ENCODE data around the gene IPPK. TPM values are rescaled to one million over a fixed set of nuclear protein-coding genes. Genes with fewer than 3 reads are reported as not detected.

Gene IPPK
- total RNA-seq, 2 experiments from 2014 or later = 9.6 to 10.9 TPM

DNA sequence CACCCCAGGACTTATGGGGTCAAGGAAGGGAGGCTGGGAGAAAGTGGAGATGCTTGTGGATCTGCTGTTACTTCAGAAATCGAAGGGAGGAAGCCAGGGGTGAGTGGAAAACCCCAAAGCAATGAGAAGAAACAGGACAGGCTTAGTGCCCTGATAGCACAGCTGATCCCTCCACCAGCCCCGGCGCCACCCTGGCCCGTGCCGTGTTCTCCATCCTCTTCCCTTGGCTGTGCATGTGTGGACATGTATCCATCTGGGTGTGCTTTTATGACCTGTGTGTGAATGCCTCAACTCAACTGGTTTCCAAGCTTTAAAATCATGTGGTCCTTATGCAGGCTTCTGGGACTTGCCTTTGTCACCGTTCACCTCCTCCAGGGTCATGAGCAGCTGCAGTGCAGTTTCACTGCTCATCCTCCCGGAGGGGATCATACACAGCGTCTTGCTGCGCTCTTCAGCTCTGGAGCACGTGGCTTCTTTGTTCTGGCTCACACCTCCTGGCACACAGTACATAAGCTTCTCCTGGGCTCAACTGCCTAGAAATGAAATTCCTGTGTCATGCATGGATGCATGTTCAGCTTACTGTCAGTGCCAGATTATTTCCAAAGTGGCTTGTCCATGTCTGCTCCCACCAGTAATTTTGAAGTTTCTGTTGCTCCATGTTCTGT, 58.2 kb downstream of the IPPK start:
- Mint-ChIP-seq H3K9me3 (no peaks in the 10 kb centered on the region), H3K36me3 (ENCODE audit: low read depth) (peaks cover 33% of the 10 kb centered on the region), H3K4me1 (no peaks in the 10 kb centered on the region), H3K4me3 (no peak overlapping the region), H3K27me3 (no peaks in the 10 kb centered on the region), H3K27ac (no peak overlapping the region)
- CTCF ChIA-PET = no interaction called here
- POLR2A ChIA-PET = no interaction called here
- DNase-seq = no peak

DNA sequence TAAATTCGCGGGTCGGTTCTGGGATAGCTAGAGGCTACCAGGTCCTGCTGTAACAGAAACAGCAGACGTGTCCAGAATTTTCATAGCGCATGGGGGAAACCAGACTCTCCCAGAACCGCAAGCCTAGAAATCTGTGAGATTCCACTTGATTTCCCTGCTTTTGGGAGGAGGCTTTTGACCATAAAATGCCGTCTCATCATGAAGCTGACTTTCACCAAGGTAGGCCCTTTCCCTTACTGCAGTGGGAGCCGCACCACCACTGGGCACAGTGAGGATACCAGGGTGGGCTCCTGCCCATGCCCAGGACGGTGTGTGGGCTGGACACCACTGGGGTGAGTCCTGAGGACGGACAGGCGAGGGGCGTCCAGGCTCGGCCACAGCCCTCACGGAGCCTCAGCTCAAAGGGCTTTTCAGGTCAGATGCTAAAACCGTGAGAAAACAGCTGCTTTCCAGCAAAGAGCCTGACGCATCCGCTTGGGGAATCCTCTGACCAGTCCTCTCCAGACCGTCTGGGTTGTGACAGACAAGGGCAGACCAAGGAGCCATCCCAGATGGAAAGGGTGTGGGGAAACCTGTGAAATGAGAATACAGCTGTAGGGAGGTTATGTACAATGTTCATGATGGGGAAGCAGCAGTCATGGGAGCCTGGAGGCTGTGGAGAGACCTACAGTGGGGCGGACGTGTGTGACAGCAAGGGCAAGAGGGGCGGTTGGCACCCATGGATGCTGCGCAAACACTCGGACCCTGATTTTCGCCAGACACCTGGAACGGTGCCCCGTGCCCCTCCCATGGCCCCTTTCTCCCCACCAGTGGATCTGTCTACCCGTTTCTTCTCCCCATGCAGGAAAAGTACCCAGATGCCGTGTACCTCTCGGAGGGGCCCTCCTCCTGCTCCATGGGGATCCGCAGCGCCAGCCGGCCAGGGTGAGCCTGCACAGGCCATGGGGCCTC, 59.2 kb downstream of the IPPK start:
- no peak for DNase-seq
- Mint-ChIP-seq H3K4me1 (no peaks in the 10 kb centered on the region), H3K9me3 (no peaks in the 10 kb centered on the region), H3K4me3 (no peak overlapping the region), H3K27ac (no peak overlapping the region), H3K27me3 (no peaks in the 10 kb centered on the region), H3K36me3 (ENCODE audit: low read depth) (peaks cover 25% of the 10 kb centered on the region)
- POLR2A ChIA-PET = no interaction called here
- CTCF ChIA-PET = interaction anchor here (1.0 kb wide), 1 partner anchor 12 kb away, joined by 3 read pairs; no protein-coding TSS in a partner anchor

DNA sequence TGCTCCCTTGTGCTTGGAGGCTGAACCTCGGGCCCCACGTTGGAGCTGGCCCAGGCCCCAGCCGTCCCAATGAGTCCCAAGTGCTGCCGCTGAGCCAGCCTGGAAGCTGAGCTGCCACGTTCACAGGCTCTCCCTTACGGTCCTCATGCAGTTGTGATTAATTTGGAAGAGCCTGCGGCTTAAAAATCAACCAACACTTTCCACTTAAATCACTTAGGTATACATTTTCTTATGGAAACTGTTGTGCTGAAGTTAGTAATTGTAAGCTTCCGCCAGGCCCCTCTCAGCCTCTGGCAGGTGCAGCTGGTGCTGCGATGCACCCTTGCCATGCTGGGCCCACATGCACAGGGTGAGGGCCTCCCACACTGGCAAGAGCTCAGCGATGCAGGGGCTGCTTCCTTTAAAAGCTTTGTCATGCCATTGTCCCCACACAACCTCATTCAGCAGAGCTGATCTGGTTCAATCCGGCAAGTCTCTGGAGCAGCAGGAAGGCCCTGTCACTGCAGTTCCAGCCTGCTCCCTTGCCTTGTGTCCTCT, 61.0 kb downstream of the IPPK start:
- peaks cover 2% of the 10 kb centered on the region for H3K9me3 Mint-ChIP-seq
- no peak overlapping the region for H3K27ac Mint-ChIP-seq
- no peak for DNase-seq
- ChIA-PET POLR2A (no interaction called here), CTCF (no interaction called here)
- H3K36me3 Mint-ChIP-seq (ENCODE audit: low read depth) = peaks cover 17% of the 10 kb centered on the region
- no peaks in the 10 kb centered on the region for H3K27me3 Mint-ChIP-seq
- no peak overlapping the region for H3K4me3 Mint-ChIP-seq
- peaks cover 3% of the 10 kb centered on the region for H3K4me1 Mint-ChIP-seq

DNA sequence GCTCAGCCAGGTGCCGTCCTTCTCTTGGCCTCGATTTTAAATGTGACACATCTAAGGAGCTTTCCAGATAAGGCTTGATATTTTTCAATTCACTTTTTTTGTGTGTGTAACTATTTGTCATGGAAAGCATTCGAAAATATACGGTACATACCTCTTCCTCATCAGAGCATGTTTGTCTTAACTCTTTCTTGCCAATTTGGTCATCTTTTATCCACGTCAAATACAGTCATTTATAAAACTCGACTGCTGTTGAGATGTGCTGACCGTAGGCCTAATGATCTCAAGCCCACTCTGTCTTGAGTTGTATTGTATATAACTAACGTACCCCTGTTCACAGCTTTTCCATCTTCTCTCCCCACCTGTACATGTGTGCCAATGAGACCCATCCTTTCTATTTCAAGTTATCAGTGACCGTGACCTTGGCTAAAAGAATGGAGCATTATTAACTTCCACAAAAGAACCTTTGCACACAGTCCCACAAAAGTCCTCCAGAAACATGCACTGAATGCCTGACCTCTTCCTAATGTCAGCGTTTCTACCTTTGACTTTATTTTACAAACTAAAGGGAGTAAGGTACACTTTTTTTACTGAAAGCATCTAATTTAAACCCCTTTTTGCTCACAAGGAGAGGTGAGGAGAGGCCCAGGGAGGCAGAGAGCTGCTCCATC, 61.6 kb downstream of the IPPK start:
- Mint-ChIP-seq H3K27ac (no peak overlapping the region), H3K36me3 (ENCODE audit: low read depth) (peaks cover 19% of the 10 kb centered on the region), H3K4me3 (no peak overlapping the region), H3K9me3 (peaks cover 5% of the 10 kb centered on the region), H3K4me1 (peaks cover 3% of the 10 kb centered on the region), H3K27me3 (no peaks in the 10 kb centered on the region)
- CTCF ChIA-PET = no interaction called here
- DNase-seq = no peak
- POLR2A ChIA-PET = no interaction called here

DNA sequence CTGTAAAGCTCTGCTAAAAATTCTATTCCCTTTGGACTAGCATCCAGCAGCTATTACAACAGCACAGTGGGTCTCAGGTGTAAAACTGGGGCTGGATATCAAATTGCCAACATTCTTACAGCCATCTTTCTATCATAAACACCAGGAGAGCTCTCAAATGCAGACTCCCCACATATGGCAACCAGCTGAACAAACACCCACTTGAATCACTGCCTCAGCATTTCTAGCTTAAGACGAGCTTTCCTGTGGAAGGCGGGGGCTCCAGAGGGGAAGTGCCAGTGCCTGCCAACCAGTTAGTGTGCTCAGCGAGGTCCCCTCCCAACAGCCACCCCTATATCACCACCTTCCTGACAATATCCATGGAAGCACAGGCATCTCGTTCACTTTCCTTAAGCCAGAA, 62.2 kb downstream of the IPPK start:
- CTCF ChIA-PET = no interaction called here

DNA sequence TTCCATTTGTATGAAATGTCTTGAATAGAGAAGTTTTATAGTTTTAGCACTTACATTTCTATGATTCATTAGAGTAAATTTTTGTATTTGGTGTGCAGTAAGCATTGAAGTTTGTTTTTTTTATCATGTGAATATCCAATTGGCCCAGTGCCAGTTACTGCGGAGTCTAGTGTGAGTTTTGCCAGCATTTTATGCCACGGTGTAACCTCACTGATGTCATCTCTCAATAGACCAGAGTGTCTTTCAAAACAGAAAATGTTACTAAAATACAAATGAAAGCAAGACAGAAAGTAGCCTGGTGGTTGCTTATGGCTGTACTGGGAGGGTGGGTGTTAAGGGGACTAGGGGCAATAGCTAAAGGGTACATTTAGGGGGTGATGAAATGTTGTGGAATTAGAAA, 62.8 kb downstream of the IPPK start:
- Mint-ChIP-seq H3K9me3 (peaks cover 5% of the 10 kb centered on the region), H3K36me3 (ENCODE audit: low read depth) (peaks cover 16% of the 10 kb centered on the region), H3K4me1 (peaks cover 3% of the 10 kb centered on the region), H3K27me3 (no peaks in the 10 kb centered on the region), H3K27ac (no peak overlapping the region), H3K4me3 (no peak overlapping the region)
- ChIA-PET CTCF (no interaction called here), POLR2A (interaction anchor here (0.5 kb wide), 1 partner anchor 482 kb away, joined by 3 read pairs; no protein-coding TSS in a partner anchor)
- DNase-seq = no peak

More for the DNA sequence above, 62.2 kb downstream of the IPPK start:
- peaks cover 5% of the 10 kb centered on the region for H3K9me3 Mint-ChIP-seq
- H3K4me3 Mint-ChIP-seq = no peak overlapping the region
- DNase-seq = no peak
- POLR2A ChIA-PET = interaction anchor here (0.5 kb wide), 1 partner anchor 482 kb away, joined by 3 read pairs; no protein-coding TSS in a partner anchor
- no peaks in the 10 kb centered on the region for H3K27me3 Mint-ChIP-seq
- H3K27ac Mint-ChIP-seq = no peak overlapping the region
- H3K4me1 Mint-ChIP-seq = peaks cover 3% of the 10 kb centered on the region
- H3K36me3 Mint-ChIP-seq (ENCODE audit: low read depth) = peaks cover 20% of the 10 kb centered on the region

DNA sequence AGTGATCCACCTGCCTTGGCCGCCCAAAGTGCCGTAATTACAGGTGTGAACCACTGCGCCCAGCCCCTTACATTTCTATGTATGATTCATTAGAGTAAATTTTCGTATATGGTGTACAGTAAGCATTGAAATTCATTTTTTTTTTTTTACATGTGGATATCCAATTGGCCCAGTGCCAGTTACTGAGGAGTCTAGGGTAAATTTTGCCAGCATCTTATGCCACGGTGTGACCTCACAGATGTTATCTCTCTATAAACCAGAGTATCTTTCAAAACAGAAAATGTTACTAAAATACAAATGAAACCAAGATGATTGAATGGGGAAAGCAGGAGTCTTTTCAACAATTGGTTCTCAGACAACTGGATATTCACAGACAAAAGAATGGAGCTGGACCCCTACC, 64.7 kb downstream of the IPPK start:
- Mint-ChIP-seq H3K4me3 (no peak overlapping the region), H3K4me1 (peaks cover 3% of the 10 kb centered on the region), H3K27ac (no peak overlapping the region), H3K36me3 (ENCODE audit: low read depth) (peaks cover 6% of the 10 kb centered on the region), H3K27me3 (no peaks in the 10 kb centered on the region), H3K9me3 (peaks cover 5% of the 10 kb centered on the region)
- CTCF ChIA-PET = no interaction called here
- POLR2A ChIA-PET = no interaction called here
- no peak for DNase-seq

DNA sequence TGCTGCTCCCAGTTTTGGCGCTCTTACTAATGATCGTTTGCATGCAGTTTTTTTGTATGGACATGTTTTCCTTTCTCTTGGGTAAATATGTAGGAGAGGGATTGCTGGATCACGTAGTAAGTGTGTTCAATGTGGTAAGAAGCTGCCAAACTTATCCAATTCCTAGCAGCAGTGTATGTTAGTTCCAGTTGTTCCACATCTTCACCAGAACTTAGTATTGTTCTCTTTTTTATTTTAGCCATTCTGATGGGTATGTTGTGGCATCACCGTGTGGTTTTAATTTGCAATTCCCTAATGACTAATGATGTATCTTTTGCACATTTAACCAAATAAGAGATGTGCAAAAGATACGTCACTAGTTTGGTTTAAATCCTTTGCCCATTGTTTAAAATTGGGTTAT, 65.9 kb downstream of the IPPK start:
- H3K27me3 Mint-ChIP-seq = no peaks in the 10 kb centered on the region

DNA sequence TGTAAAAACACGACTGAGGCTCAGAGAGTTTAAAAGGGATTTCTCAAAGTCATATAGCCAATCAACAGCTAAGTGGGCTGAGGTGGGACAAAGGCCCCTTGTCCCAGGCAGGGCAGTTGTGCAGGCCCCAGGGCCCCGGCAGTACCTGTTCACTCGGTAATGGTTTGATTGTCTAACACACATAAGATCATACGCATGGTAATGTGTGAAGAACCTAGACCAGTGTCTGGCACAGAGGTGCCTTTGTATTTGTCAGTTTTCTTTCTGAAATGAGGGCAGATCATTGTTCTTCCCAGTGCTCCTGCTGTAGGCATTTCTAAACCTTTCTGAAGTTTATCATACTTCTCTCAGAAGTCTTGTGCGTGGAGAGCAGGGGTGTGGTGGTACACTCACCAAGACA, 66.8 kb downstream of the IPPK start:
- H3K9me3 Mint-ChIP-seq = peaks cover 5% of the 10 kb centered on the region
- no peaks in the 10 kb centered on the region for H3K27me3 Mint-ChIP-seq
- no peak overlapping the region for H3K4me3 Mint-ChIP-seq
- H3K4me1 Mint-ChIP-seq = peaks cover 3% of the 10 kb centered on the region
- peaks cover 6% of the 10 kb centered on the region for H3K36me3 Mint-ChIP-seq (ENCODE audit: low read depth)
- H3K27ac Mint-ChIP-seq = no peak overlapping the region
- POLR2A ChIA-PET = no interaction called here
- CTCF ChIA-PET = no interaction called here
- DNase-seq = no peak

More for the DNA sequence above, 65.9 kb downstream of the IPPK start:
- Mint-ChIP-seq H3K36me3 (ENCODE audit: low read depth) (peaks cover 6% of the 10 kb centered on the region), H3K27ac (no peak overlapping the region), H3K4me1 (peaks cover 3% of the 10 kb centered on the region), H3K4me3 (no peak overlapping the region), H3K9me3 (peaks cover 5% of the 10 kb centered on the region)
- ChIA-PET POLR2A (no interaction called here), CTCF (interaction anchor here (0.6 kb wide), 1 partner anchor 882 kb away, joined by 4 read pairs; no protein-coding TSS in a partner anchor)
- DNase-seq = no peak

DNA sequence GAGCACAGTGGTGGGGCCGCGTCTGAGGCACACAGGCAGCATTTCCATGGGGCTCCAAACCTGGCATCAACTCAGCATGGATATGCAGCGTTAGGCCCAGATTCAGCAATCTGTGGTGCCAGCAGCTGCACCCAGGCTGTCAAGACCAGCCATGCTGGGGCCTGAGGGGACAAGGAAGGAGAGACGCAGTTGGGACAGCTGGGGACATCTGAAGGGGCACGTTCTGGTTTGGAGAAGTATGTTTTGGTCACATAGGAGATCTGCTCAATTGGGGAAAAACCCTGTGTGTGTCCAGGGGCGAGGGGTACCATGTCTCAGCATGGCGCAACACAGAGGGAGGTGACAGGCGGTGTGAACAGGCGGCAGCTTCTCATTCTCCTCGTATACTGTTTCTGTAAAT, 67.5 kb downstream of the IPPK start:
- Mint-ChIP-seq H3K36me3 (ENCODE audit: low read depth) (peaks cover 6% of the 10 kb centered on the region), H3K9me3 (peaks cover 5% of the 10 kb centered on the region), H3K4me1 (peaks cover 3% of the 10 kb centered on the region), H3K27me3 (no peaks in the 10 kb centered on the region), H3K4me3 (no peak overlapping the region), H3K27ac (no peak overlapping the region)
- POLR2A ChIA-PET = no interaction called here
- no peak for DNase-seq
- CTCF ChIA-PET = interaction anchor here (1.3 kb wide), 1 partner anchor 461 kb away, joined by 3 read pairs; no protein-coding TSS in a partner anchor

DNA sequence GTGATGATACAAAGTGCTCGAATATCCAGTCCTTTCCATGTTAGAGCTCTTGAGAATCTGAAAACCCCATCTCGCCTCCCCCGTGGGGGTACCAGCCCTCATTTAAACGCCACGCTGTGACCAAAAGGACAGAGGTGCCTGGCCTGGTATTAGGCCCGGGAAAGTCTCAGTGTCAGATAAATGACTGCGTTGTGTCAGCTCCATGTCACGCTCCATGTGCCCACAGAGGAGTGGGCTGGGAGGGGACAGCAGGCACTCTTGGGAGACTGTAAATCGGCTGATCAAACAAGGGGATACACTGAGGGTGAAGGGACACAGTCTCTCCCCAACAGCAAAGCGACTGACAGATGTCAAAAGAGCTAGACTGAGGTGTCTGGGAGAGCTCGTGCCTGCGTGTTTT, 68.5 kb downstream of the IPPK start:
- CTCF ChIA-PET = interaction anchor here (1.3 to 1.8 kb wide), 2 partner anchors 16 to 461 kb away, joined by 3 to 5 read pairs; no protein-coding TSS in a partner anchor

DNA sequence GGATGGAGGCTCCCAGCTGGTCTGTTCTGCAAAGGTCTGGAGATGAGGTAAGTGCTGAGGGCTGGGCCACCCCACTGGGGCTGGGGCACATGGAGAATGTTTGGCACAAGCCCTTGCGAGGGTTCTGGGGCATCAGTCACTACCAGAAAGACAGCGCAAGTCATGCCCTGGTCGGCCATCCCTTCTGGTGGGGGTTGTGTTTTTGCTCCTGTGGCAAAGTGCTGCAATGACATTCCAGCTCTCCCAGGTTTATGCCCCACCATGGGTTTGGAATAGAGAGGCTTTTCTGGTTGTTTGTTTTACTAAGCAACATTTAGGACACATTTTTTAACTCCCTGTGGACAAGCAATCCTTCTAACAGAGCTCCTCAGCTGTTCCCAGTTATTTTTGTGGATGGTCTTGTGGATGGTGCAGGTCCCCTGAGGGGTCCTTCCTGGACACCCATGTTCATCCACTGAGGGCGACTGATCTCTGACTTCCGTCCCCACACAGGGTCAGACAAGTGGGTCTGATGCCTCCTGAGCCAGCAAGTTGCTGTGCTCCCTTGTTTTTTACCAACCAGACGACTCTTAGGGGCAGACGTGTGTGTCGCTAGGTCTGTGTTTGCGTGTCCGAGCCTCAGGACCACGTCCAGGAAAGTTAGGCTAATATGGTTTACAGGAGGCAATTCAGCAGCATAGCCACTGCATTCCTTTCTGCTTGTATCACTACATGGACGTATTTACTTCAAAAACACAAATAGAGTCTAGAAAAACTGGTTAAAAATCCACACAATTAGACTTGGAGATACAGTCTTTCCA, 69.3 kb downstream of the IPPK start:
- DNase-seq = no peak
- Mint-ChIP-seq H3K36me3 (ENCODE audit: low read depth) (peaks cover 6% of the 10 kb centered on the region), H3K9me3 (peaks cover 5% of the 10 kb centered on the region), H3K4me1 (peaks cover 3% of the 10 kb centered on the region), H3K27ac (peak overlapping the region; percentile 17), H3K27me3 (no peaks in the 10 kb centered on the region), H3K4me3 (no peak overlapping the region)
- CTCF ChIA-PET = interaction anchor here (1.8 kb wide), 1 partner anchor 17 kb away, joined by 5 read pairs; no protein-coding TSS in a partner anchor
- POLR2A ChIA-PET = no interaction called here

More for the DNA sequence above, 68.5 kb downstream of the IPPK start:
- no peak for DNase-seq
- Mint-ChIP-seq H3K27ac (no peak overlapping the region), H3K4me1 (peaks cover 3% of the 10 kb centered on the region), H3K36me3 (ENCODE audit: low read depth) (peaks cover 6% of the 10 kb centered on the region), H3K4me3 (no peak overlapping the region), H3K9me3 (peaks cover 5% of the 10 kb centered on the region), H3K27me3 (no peaks in the 10 kb centered on the region)
- POLR2A ChIA-PET = no interaction called here

Measured in activated CD4-positive, alpha-beta T cell treated with anti-CD3 and anti-CD28 coated beads, Interleukin-2, amount 10 ng/mL, durations not matched to agents 7 days and 5 days (primary cell).